ENCODE results near the gene OR10J1. TPM values are rescaled to one million over a fixed set of nuclear protein-coding genes. Genes with fewer than 3 reads are reported as not detected.

The OR10J1 gene
- total and polyA plus RNA-seq, 2 of the 8 experiments (the other 6 are each of a cell fraction or from before 2014, with no cell fraction given), result not detected

- no peaks in the 10 kb centered on the region for H3K79me2 ChIP-seq (ENCODE audit: control insufficient read depth in 1 of 2, insufficient read depth in 2 of 2, low read length in 2 of 2)
- H4K5ac ChIP-seq (ENCODE audit: insufficient read length, low read depth, low read length), result no peak overlapping the region
- POLR2A ChIA-PET (ENCODE audit: partially characterized antibody), result no interaction called here
- H3K27me3 ChIP-seq (replicated peaks in 1 of 4; ENCODE audit: control insufficient read depth in 3 of 4, extremely low read depth in 1 of 4, insufficient read depth in 3 of 4, low read length in 3 of 4), result no peaks in the 10 kb centered on the region
- FAIRE-seq (no peak), DNase-seq (ENCODE audit: low read depth in 1 of 2, low spot score in 2 of 2) (no peak)
- no peak overlapping the region for H2BK15ac ChIP-seq (ENCODE audit: low read length)
- no peak overlapping the region for H2BK120ac ChIP-seq (replicated peaks; ENCODE audit: low read depth, low read length)
- H2BK12ac ChIP-seq (ENCODE audit: low read depth, low read length), result no peak overlapping the region
- no peaks in the 10 kb centered on the region for H3K79me1 ChIP-seq (ENCODE audit: low read depth, low read length)
- H3K9ac ChIP-seq (replicated peaks in 1 of 4; ENCODE audit: extremely low read depth in 1 of 4, low read depth in 3 of 4, low read length in 3 of 4), result no peak overlapping the region
- H4K20me1 ChIP-seq (replicated peaks in 1 of 2; ENCODE audit: control insufficient read depth in 1 of 2, insufficient read depth in 2 of 2, low read length in 2 of 2), result no peaks in the 10 kb centered on the region
- H3K56ac ChIP-seq (replicated peaks; ENCODE audit: insufficient read length, low read depth, low read length), result no peak overlapping the region
- WGBS, 2 experiments (ENCODE audit: extremely low coverage in 1 of 2, insufficient coverage in 1 of 2, insufficient read length in 1 of 2, insufficient replicate concordance in 2 of 2, low coverage in 1 of 2, low lambda C conversion rate in 2 of 2, missing lambda C conversion rate in 1 of 2), result 74% methylated on average over 4 of the region's 4 CpGs; no CpG with 5 or more reads in 1 of the 2 experiments
- no peak overlapping the region for H3K4ac ChIP-seq (replicated peaks; ENCODE audit: insufficient read length, low read depth, low read length)
- no peak overlapping the region for H3K4me2 ChIP-seq (ENCODE audit: insufficient read depth in 1 of 2, low read depth in 2 of 2, low read length in 2 of 2)
- no peak for TF ChIP-seq JUND (IDR thresholded peaks at IDR 0.05; ENCODE audit: low read length)
- TF ChIP-seq KDM4A (IDR thresholded peaks at IDR 0.05; ENCODE audit: low read depth, low read length, severe bottlenecking), result no peak
- no peak for TF ChIP-seq TAF7 (optimal IDR thresholded peaks at IDR 0.05; ENCODE audit: borderline replicate concordance, low read depth, low read length)
- no peak for TF ChIP-seq EP300 (IDR thresholded peaks at IDR 0.05; ENCODE audit: borderline replicate concordance in 1 of 2, low read depth in 2 of 2, low read length in 2 of 2)
- TF ChIP-seq MAFK (IDR thresholded peaks at IDR 0.05; ENCODE audit: low read depth, low read length), result no peak
- no peak for TF ChIP-seq POLR2AphosphoS5 (IDR thresholded peaks at IDR 0.05; ENCODE audit: low read depth, low read length)
- no peak for TF ChIP-seq CBX8 (IDR thresholded peaks at IDR 0.05; ENCODE audit: borderline replicate concordance, low read depth, low read length)
- TF ChIP-seq SP1 (IDR thresholded peaks at IDR 0.05; ENCODE audit: low read depth, low read length), result no peak
- TF ChIP-seq SRF (IDR thresholded peaks at IDR 0.05; ENCODE audit: low read depth, low read length), result no peak
- no peak for TF ChIP-seq NRF1 (IDR thresholded peaks at IDR 0.05; ENCODE audit: low read depth, low read length)
- H3K14ac ChIP-seq (ENCODE audit: insufficient read length), result no peak overlapping the region
- H3K36me3 ChIP-seq (ENCODE audit: control insufficient read depth in 2 of 4, insufficient read depth in 4 of 4, low read length in 3 of 4), result no peaks in the 10 kb centered on the region; a peak in 1 of 8 replicates
- no peak overlapping the region for H2AFZ ChIP-seq (ENCODE audit: low read length)
- no peak overlapping the region for H4K91ac ChIP-seq (replicated peaks; ENCODE audit: insufficient read length, low read length)
- H3K27ac ChIP-seq (ENCODE audit: low read depth, low read length), result no peak overlapping the region
- H3K23me2 ChIP-seq (ENCODE audit: low read depth, low read length), result no peaks in the 10 kb centered on the region
- H4K8ac ChIP-seq (ENCODE audit: extremely low read depth, insufficient read depth, low read length), result no peak overlapping the region
- no peak overlapping the region for H2BK5ac ChIP-seq (ENCODE audit: low read depth, low read length)
- no peaks in the 10 kb centered on the region for H3K4me1 ChIP-seq (replicated peaks in 1 of 4; ENCODE audit: control insufficient read depth in 3 of 4, insufficient read depth in 4 of 4, low read length in 3 of 4)
- no peak overlapping the region for H2BK20ac ChIP-seq (ENCODE audit: low read length)
- H2AK5ac ChIP-seq (ENCODE audit: low read depth, low read length), result no peak overlapping the region
- peaks cover 63 to 68% of the 10 kb centered on the region in 2 experiments for H3K9me3 ChIP-seq (ENCODE audit: insufficient read depth in 2 of 2, low read depth in 1 of 2, low read length in 1 of 2)
- CTCF ChIA-PET (ENCODE audit: partially characterized antibody), result interaction anchor here (0.6 kb wide), 1 partner anchor 223 kb away, joined by 3 read pairs; no protein-coding TSS in a partner anchor
- H3K23ac ChIP-seq (ENCODE audit: insufficient read length), result no peak overlapping the region
- H3K4me3 ChIP-seq (ENCODE audit: extremely low read depth in 1 of 4, insufficient read depth in 2 of 4, low read depth in 3 of 4, low read length in 4 of 4), result no peak overlapping the region
- H3K18ac ChIP-seq (ENCODE audit: extremely low read depth, low read length), result no peak overlapping the region
Observed at GRCh38 chr1:159469921-159470533, 30.5 kb downstream of the OR10J1 start.
